Measurements from ENCODE around the gene NUP43. TPM values are rescaled to one million over a fixed set of nuclear protein-coding genes. Genes with fewer than 3 reads are reported as not detected.

Gene NUP43
- total and polyA plus RNA-seq, 2 of the 13 experiments (the other 11 are each of a cell fraction or from before 2014, with no cell fraction given): 38.9 to 85.1 TPM

GRCh38 chr6:149681209-149681608, 65.1 kb downstream of the NUP43 start:
- POLR2A ChIA-PET: no interaction called here
- no peak overlapping the region for H3K9ac ChIP-seq (ENCODE audit: insufficient read depth, low read depth, low read length)
- H3K79me2 ChIP-seq (ENCODE audit: insufficient read depth, low read length): peaks cover 3% of the 10 kb centered on the region
- TF ChIP-seq RFX5 (IDR thresholded peaks at IDR 0.05; ENCODE audit: low read depth, low read length) (no peak), NFYC (CRISPR knock-in tag; IDR thresholded peaks at IDR 0.05) (no peak), MEIS2 (CRISPR knock-in tag; IDR thresholded peaks at IDR 0.05) (no peak), TOE1 (CRISPR knock-in tag; IDR thresholded peaks at IDR 0.05) (no peak), TSC22D2 (CRISPR knock-in tag; IDR thresholded peaks at IDR 0.05; ENCODE audit: borderline replicate concordance) (no peak), ZFP41 (CRISPR knock-in tag; IDR thresholded peaks at IDR 0.05; ENCODE audit: borderline replicate concordance) (no peak), SAP130 (CRISPR knock-in tag; IDR thresholded peaks at IDR 0.05; ENCODE audit: low read depth) (no peak), CBFB (CRISPR knock-in tag; IDR thresholded peaks at IDR 0.05) (no peak), SMYD3 (CRISPR knock-in tag; IDR thresholded peaks at IDR 0.05) (no peak)
- intact Hi-C loops (cut with micrococcal nuclease; ENCODE audit: unreplicated experiment) (no loop called here), in situ Hi-C loops (cut with HindIII; ENCODE audit: extremely low pct_ligation_motif_present, low pct_unique_long_range_greater_than_20kb) (no loop called here)
- CTCF ChIA-PET (ENCODE audit: low intra/inter-chr PET ratio, low total read pairs): no interaction called here
- no peak overlapping the region for H3K27ac ChIP-seq (ENCODE audit: extremely low read length, insufficient read depth, low read length)
- ATAC-seq (no peak), FAIRE-seq (no peak), DNase-seq (ENCODE audit: low spot score) (no peak)
- no peaks in the 10 kb centered on the region for H3K9me3 ChIP-seq (ENCODE audit: low read length)
- BruUV-seq (replicated peaks): no TSS peak
- no peaks in the 10 kb centered on the region for H3K4me1 ChIP-seq (ENCODE audit: insufficient read depth, low read length)
- no peaks in the 10 kb centered on the region for H4K20me1 ChIP-seq (ENCODE audit: insufficient read depth, low read length)
- H3K4me3 ChIP-seq (replicated peaks in 1 of 3; ENCODE audit: insufficient read depth in 1 of 3, low read depth in 2 of 3, low read length in 3 of 3): no peak overlapping the region
- H2AFZ ChIP-seq (ENCODE audit: low read length): no peak overlapping the region
- H3K27me3 ChIP-seq (ENCODE audit: control insufficient read depth in 1 of 2, insufficient read depth in 2 of 2, low read length in 2 of 2): no peaks in the 10 kb centered on the region
- H3K36me3 ChIP-seq (replicated peaks in 1 of 2; ENCODE audit: control insufficient read depth in 1 of 2, insufficient read depth in 2 of 2, low read length in 2 of 2): peaks cover 15 to 45% of the 10 kb centered on the region in 2 experiments
- no peak overlapping the region for H3K4me2 ChIP-seq (ENCODE audit: low read depth, low read length)

GRCh38 chr6:149680503-149680902, 65.8 kb downstream of the NUP43 start:
- H4K20me1 ChIP-seq (ENCODE audit: insufficient read depth, low read length): no peaks in the 10 kb centered on the region
- no peak for DNase-seq (ENCODE audit: low spot score)
- no peak overlapping the region for H3K4me3 ChIP-seq (replicated peaks in 1 of 3; ENCODE audit: insufficient read depth in 1 of 3, low read depth in 2 of 3, low read length in 3 of 3)
- H3K4me1 ChIP-seq (ENCODE audit: insufficient read depth, low read length): no peaks in the 10 kb centered on the region
- 96% methylated on average over 1 of the region's 1 CpG for WGBS (ENCODE audit: low lambda C conversion rate)
- no TSS peak for BruUV-seq (replicated peaks)
- FAIRE-seq: no peak
- POLR2A ChIA-PET: no interaction called here
- H2AFZ ChIP-seq (ENCODE audit: low read length): no peak overlapping the region
- H3K27me3 ChIP-seq (ENCODE audit: control insufficient read depth in 1 of 2, insufficient read depth in 2 of 2, low read length in 2 of 2): no peaks in the 10 kb centered on the region
- H3K36me3 ChIP-seq (replicated peaks in 1 of 2; ENCODE audit: control insufficient read depth in 1 of 2, insufficient read depth in 2 of 2, low read length in 2 of 2): peaks cover 15 to 41% of the 10 kb centered on the region in 2 experiments
- no peak overlapping the region for H3K4me2 ChIP-seq (ENCODE audit: low read depth, low read length)
- no peaks in the 10 kb centered on the region for H3K9me3 ChIP-seq (ENCODE audit: low read length)
- no peak for ATAC-seq
- no peak overlapping the region for H3K27ac ChIP-seq (ENCODE audit: extremely low read length, insufficient read depth, low read length)
- in situ Hi-C loops (cut with HindIII; ENCODE audit: extremely low pct_ligation_motif_present, low pct_unique_long_range_greater_than_20kb) (no loop called here), intact Hi-C loops (cut with micrococcal nuclease; ENCODE audit: unreplicated experiment) (no loop called here)
- H3K79me2 ChIP-seq (ENCODE audit: insufficient read depth, low read length): no peaks in the 10 kb centered on the region
- CTCF ChIA-PET (ENCODE audit: low intra/inter-chr PET ratio, low total read pairs): no interaction called here
- no peak overlapping the region for H3K9ac ChIP-seq (ENCODE audit: insufficient read depth, low read depth, low read length)
- no peak for TF ChIP-seq SIN3B (IDR thresholded peaks at IDR 0.05; ENCODE audit: low read length)
- TF ChIP-seq ZNF362 (CRISPR knock-in tag; IDR thresholded peaks at IDR 0.05; ENCODE audit: borderline replicate concordance): no peak
- TF ChIP-seq DMTF1 (CRISPR knock-in tag; IDR thresholded peaks at IDR 0.05): no peak
- no peak for TF ChIP-seq TP53 (CRISPR knock-in tag; conservative IDR thresholded peaks at IDR 0.05)
- no peak for TF ChIP-seq MYPOP (CRISPR knock-in tag; IDR thresholded peaks at IDR 0.05)
- no peak for TF ChIP-seq ZNF224 (CRISPR knock-in tag; IDR thresholded peaks at IDR 0.05)
- no peak for TF ChIP-seq AGO2 (optimal IDR thresholded peaks at IDR 0.05; ENCODE audit: low read depth, low read length)
- no peak for TF ChIP-seq PLRG1 (conservative IDR thresholded peaks at IDR 0.05)
- no peak for TF ChIP-seq KLF6 (CRISPR knock-in tag; IDR thresholded peaks at IDR 0.05)

Measured in HepG2 (cell line).